GM21367 (cell line): ENCODE results near the gene CD19.
"Not testable (repeated sequence)": the region's sequence is repeated elsewhere in the genome, so short reads cannot be mapped to it uniquely, and the experiment has no call there.

ENCODE experiments used
- ATAC-seq: cut with Tn5 transposase; IDR thresholded peaks from one replicate; pipeline ENCODE4 v1.9.1; 2021; ENCODE audit not compliant: unreplicated experiment

Gene CD19

GRCh38 chr16:28980330-28980729 is 48.6 kb downstream of the CD19 start:
- ATAC-seq, result not testable (repeated sequence)

- no peak for ATAC-seq
Observed at GRCh38 chr16:28980929-28981328, 49.2 kb downstream of the CD19 start.

- ATAC-seq, result no peak
Observed at GRCh38 chr16:28981517-28981916, 49.7 kb downstream of the CD19 start.

- no peak for ATAC-seq
Observed at GRCh38 chr16:28982418-28982817, 50.6 kb downstream of the CD19 start.

- no peak for ATAC-seq
Observed at GRCh38 chr16:28982949-28983348, 51.2 kb downstream of the CD19 start.

- no peak for ATAC-seq
Observed at GRCh38 chr16:28983644-28984043, 51.9 kb downstream of the CD19 start.

- ATAC-seq, result no peak
Observed at GRCh38 chr16:28984091-28984490, 52.3 kb downstream of the CD19 start.

GRCh38 chr16:28984619-28985135 is 52.9 kb downstream of the CD19 start, which contains the start of gene LAT:
LAT (plus strand) TSS chr16:28985052; CDS start chr16:28985418, 366 bp downstream.
- no peak for ATAC-seq

- ATAC-seq, result no peak
Observed at GRCh38 chr16:28985211-28986041, 53.7 kb downstream of the CD19 start.

GRCh38 chr16:28986046-28986445 is 54.3 kb downstream of the CD19 start:
- no peak for ATAC-seq

GRCh38 chr16:28986492-28986891 is 54.7 kb downstream of the CD19 start:
- ATAC-seq, result no peak

GRCh38 chr16:28987170-28987853 is 55.5 kb downstream of the CD19 start:
- ATAC-seq, result no peak
